Heart right ventricle (tissue), 16 donors: ENCODE results near the gene EIF3F. TPM values are rescaled to one million over a fixed set of nuclear protein-coding genes. Genes with fewer than 3 reads are reported as not detected.

Experiments used
- ATAC-seq, 8 donors: fragments of 200-7000 bp; cut with Tn5 transposase; one replicate each; pipeline ENCODE4 v1.9.1; 2020; ENCODE audit warnings: mild to moderate bottlenecking in 8 of 8, moderate library complexity in 8 of 8, moderate number of reproducible peaks in 1 of 8
- DNase-seq, 2 donors: peaks; one replicate each; pipeline ENCODE4 v3.0.0-alpha.2; 2020
- H3K27ac ChIP-seq, 10 donors: fragments of 200-600 bp; sonication (generic) in 2 of 10; one replicate each; pipeline versions ENCODE4 v1.5.0 to v1.8.0; 2020 to 2022; ENCODE audit warnings: mild to moderate bottlenecking in 3 of 10
- H3K27me3 ChIP-seq, 7 donors: fragments of 200-600 bp; one replicate each; pipeline ENCODE4 v1.8.0; 2021 to 2022; ENCODE audit warnings: mild to moderate bottlenecking in 2 of 7
- H3K36me3 ChIP-seq, 9 donors: fragments of 200-600 bp; sonication (generic) in 1 of 9; one replicate each; pipeline versions ENCODE4 v1.5.0 to v1.8.0; 2020 to 2022; ENCODE audit warnings: mild to moderate bottlenecking in 2 of 9
- H3K4me1 ChIP-seq, 9 donors: fragments of 200-600 bp; sonication (generic) in 1 of 9; one replicate each; pipeline versions ENCODE4 v1.5.0 to v1.8.0; 2020 to 2022; ENCODE audit warnings: mild to moderate bottlenecking in 4 of 9
- H3K4me3 ChIP-seq, 10 donors: fragments of 200-600 bp; sonication (generic) in 2 of 10; one replicate each; pipeline versions ENCODE4 v1.5.0 to v1.8.0; 2020 to 2022; ENCODE audit warnings: mild to moderate bottlenecking in 7 of 10, moderate library complexity in 2 of 10
- H3K9me3 ChIP-seq, 11 donors: fragments of 200-600 bp in 10 of 11; sonication (generic) in 2 of 11; one replicate each; pipeline versions ENCODE4 v1.5.0 to v1.8.0; 2013 to 2022; ENCODE audit warnings: mild to moderate bottlenecking in 2 of 11, control low read depth in 1 of 11, moderate library complexity in 1 of 11
- WGBS, 2 donors: extraction: QIAGEN DNeasy Blood & Tissue Kit; methylation state at CpG; one replicate each; pipeline ENCODE4 v1.1.7; 2013; ENCODE audit warnings: inconsistent platforms in 1 of 2; 5-methylcytosine and 5-hydroxymethylcytosine counted together
- intact Hi-C, 10 donors: fragments of 100-400 bp; cut with DNase I; formaldehyde crosslinking; loops; one replicate each; pipeline versions ENCODE4 v1.11.1 to v1.14.2; 2022
- polyA plus RNA-seq, 2 donors: library from polyadenylated mRNA; stranded (reverse); fragments of 200-250 nt; gene quantifications; one replicate each; pipeline ENCODE4 v1.2.3, GENCODE V29; 2013
- total RNA-seq, 10 donors: library from RNA; stranded (reverse); fragmentation: NEBNext Ultra II Directional in 3 of 10; extraction: Animal tissue kit (Norgen Biotek cat#: 25700) in 3 of 10; gene quantifications; one replicate each; pipeline versions ENCODE4 v1.2.1 to v1.2.4, GENCODE V29; 2021 to 2023
- TF ChIP-seq, protein P1 (sequence below), 9 donors: fragments of 200-600 bp; sonication (generic) in 2 of 9; IDR thresholded peaks; one replicate each; pipeline versions ENCODE4 v1.5.0 to v1.8.0; 2021 to 2022; ENCODE audit warnings: antibody characterized with exemption in 9 of 9, mild to moderate bottlenecking in 5 of 9, moderate library complexity in 1 of 9
- donor health status: Arrhythmogenic right ventricular cardiomyopathy.
- donor health status: ischemic (EF 13 %, LVEDD 7.1; RV severe dilation, severe dysfunction).
- donor health status: healthy with polysubstance abuse.
- donor health status: DM: no; HTN: yes; CAD: no.
- donor health status: DM: no; HTN: no; CAD: no.
- donor health status: ischemic (EF 25% LVEDD 6.9; RV normal size, moderate dysfunction).
- donor health status: ischemic (EF 25% LVEDD 5.7; RV mildly dilated, moderate dysfunction).
- donor health status: healthy.
- donor health status: DM: yes; HTN: yes; CAD: no.
- donor health status: Ischemic cardiomyopathy.
- donor health status: ischemic (EF 35%, LVEDD 5.7; RV mildly dilated, moderate dysfunction).
- donor health status: nonischemic (EF 11% LVEDD 7.7; RV severe dilation, severe dysfunction).
- donor health status: DM: yes; HTN: yes; CAD: no.
- donor health status: PGD.
- donor health status: ischemic (EF 29% LVEDD 5.4; RV normal size, mild dysfunction).
- donor health status: nonischemic (EF 23%, LVEDD 6.1; RV moderate dilation, normal function).

Gene EIF3F
- total and polyA plus RNA-seq, 12 donors, result 63.2 to 386 (median 157) TPM

DNA sequence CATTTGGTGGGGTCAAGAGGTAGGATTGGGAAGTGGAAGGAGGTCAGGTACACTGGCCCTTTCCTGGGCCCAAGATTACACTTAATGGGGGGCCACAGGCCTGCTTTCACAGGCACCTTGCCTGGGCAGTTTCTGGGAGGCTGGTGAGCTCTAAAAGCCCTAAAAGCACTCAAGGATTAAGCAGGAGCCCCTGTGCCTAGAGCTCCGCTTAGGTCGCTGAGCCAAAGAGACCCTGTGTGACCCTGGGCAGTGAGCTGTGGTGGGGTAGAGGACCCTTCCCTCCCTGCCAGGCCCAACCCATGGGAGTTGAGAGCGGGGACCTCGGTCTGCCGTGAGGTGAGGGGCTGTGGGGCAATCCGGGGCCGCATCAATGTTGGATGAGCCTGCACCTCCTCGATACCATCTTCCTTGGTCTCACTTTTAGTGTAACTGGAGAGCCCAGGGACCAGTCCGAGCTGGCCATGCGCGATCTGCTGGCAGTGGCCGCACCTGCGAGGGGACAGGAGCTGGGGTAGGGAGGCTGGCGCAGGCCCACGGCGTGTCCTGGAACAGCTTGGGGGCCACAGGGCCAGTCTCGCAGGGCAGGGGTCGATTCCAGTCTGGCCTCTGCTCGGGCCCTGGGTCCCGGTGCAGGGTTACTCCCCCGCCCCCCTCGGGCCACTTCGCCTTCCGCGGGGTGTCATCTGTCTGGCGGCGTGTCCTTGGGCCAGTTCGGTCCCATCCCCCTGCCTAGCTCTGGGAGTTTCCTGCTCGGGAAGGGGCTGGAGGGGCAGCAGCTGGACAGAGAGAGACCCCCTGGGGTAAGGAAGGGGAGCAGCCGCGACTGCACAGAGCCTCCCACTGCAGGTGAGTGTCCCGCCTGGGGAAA, 44.3 kb downstream of the EIF3F start:
- H3K4me3 ChIP-seq, result no peak overlapping the region

DNA sequence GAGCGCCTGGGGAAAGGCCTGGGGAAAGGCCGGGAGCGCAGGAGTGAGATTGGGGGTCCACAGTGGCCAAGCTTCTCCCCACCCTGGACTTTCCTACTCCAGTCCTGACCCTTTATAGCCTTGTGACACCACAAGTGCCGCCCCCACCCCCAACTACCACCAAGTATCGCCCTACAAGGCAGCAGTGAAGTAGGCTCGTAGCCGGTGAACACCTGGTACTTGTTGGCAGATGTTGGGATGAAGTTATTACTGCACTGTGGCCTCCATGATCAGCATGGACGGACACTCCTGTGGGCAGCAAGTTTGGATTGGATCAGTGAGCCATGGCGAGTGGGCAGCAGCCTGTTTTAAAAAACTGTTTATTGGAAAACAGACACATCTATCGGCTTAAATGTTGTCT, 45.0 kb downstream of the EIF3F start:
- Histone ChIP-seq H3K9me3 (no peaks in the 10 kb centered on the region), H3K4me1 (peaks cover 7 to 47% (median 24%) of the 10 kb centered on the region in 9 donors), H3K27ac (no peak overlapping the region), H3K27me3 (peaks cover 0 to 11% (median 0%) of the 10 kb centered on the region in 7 donors), H3K36me3 (no peaks in the 10 kb centered on the region), H3K4me3 (no peak overlapping the region)
- ATAC-seq (no peak), DNase-seq (no peak)
- TF ChIP-seq, protein P1, sequence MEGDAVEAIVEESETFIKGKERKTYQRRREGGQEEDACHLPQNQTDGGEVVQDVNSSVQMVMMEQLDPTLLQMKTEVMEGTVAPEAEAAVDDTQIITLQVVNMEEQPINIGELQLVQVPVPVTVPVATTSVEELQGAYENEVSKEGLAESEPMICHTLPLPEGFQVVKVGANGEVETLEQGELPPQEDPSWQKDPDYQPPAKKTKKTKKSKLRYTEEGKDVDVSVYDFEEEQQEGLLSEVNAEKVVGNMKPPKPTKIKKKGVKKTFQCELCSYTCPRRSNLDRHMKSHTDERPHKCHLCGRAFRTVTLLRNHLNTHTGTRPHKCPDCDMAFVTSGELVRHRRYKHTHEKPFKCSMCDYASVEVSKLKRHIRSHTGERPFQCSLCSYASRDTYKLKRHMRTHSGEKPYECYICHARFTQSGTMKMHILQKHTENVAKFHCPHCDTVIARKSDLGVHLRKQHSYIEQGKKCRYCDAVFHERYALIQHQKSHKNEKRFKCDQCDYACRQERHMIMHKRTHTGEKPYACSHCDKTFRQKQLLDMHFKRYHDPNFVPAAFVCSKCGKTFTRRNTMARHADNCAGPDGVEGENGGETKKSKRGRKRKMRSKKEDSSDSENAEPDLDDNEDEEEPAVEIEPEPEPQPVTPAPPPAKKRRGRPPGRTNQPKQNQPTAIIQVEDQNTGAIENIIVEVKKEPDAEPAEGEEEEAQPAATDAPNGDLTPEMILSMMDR (IDR thresholded peaks at IDR 0.05), result no peak
- intact Hi-C loops, result loop anchor here in 9 of 10 donors (2.0 to 10.0 kb wide), 10 partner anchors 35 to 65 kb away; no protein-coding TSS in a partner anchor
- WGBS, 2 donors, result 89 to 91% methylated on average over 10 of the region's 10 CpGs

More for the DNA sequence above, 44.3 kb downstream of the EIF3F start:
- Histone ChIP-seq H3K4me1 (peaks cover 7 to 47% (median 24%) of the 10 kb centered on the region in 9 donors), H3K9me3 (no peaks in the 10 kb centered on the region), H3K27ac (no peak overlapping the region), H3K36me3 (no peaks in the 10 kb centered on the region), H3K27me3 (peaks cover 0 to 11% (median 0%) of the 10 kb centered on the region in 7 donors)
- 77 to 89% methylated on average over 31 to 32 of the region's 32 CpGs for WGBS, 2 donors
- intact Hi-C loops, result loop anchor here in 9 of 10 donors (2.0 to 10.0 kb wide), 10 partner anchors 36 to 66 kb away; no protein-coding TSS in a partner anchor
- TF ChIP-seq, protein P1 (IDR thresholded peaks at IDR 0.05), result no peak
- no peak for ATAC-seq
- DNase-seq, result no peak

DNA sequence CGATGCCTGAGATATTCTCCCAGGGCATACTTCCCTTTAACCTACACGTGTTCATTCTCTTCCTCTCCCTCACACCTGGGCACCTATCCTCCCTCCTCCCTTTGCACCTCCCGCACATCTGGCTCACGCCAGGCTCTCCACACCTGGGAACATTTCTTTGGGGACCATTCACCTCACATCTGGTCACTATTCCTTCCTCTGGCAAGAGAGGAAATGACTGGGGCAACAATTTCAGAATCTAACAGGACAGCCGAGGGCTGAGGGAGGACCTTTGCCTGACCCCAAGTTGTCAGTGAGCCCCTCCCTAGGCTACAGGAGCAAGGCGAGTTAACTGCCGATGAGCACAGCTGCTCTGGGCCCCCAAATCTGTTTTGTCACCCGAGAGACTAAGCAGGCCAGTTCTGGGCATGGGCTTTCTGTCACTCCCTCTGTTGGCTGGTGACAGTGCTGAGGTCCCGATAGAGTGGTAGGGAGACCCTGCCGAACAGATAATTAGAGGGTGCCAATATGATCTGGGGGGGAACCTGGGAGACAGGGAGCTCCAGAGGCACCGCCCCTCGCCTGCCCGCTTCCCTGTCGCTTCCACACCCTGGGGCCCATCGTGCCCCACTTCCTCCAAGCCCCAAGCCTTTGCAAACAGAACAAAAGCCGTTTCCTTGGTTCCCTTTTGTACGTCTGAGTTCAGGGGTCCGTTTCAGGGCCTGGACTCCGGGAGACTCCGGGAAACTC, 45.6 kb downstream of the EIF3F start:
- WGBS, 2 donors, result 34 to 37% methylated on average over 20 of the region's 20 CpGs
- peak in 4 of 8 donors; percentile 2 to 8 (median 4) for ATAC-seq
- Histone ChIP-seq H3K4me1 (peaks cover 7 to 47% (median 24%) of the 10 kb centered on the region in 9 donors), H3K36me3 (no peaks in the 10 kb centered on the region), H3K27me3 (peaks cover 0 to 11% (median 0%) of the 10 kb centered on the region in 7 donors), H3K9me3 (no peaks in the 10 kb centered on the region), H3K4me3 (peak overlapping the region in 2 of 10 donors; percentile 15 to 25), H3K27ac (no peak overlapping the region)
- DNase-seq, result no peak
- intact Hi-C loops, result loop anchor here in 9 of 10 donors (1.0 to 10.0 kb wide), 12 partner anchors 35 to 67 kb away; no protein-coding TSS in a partner anchor
- TF ChIP-seq, protein P1 (IDR thresholded peaks at IDR 0.05), result no peak
